ENCODE results near the gene FANCC.

DNA sequence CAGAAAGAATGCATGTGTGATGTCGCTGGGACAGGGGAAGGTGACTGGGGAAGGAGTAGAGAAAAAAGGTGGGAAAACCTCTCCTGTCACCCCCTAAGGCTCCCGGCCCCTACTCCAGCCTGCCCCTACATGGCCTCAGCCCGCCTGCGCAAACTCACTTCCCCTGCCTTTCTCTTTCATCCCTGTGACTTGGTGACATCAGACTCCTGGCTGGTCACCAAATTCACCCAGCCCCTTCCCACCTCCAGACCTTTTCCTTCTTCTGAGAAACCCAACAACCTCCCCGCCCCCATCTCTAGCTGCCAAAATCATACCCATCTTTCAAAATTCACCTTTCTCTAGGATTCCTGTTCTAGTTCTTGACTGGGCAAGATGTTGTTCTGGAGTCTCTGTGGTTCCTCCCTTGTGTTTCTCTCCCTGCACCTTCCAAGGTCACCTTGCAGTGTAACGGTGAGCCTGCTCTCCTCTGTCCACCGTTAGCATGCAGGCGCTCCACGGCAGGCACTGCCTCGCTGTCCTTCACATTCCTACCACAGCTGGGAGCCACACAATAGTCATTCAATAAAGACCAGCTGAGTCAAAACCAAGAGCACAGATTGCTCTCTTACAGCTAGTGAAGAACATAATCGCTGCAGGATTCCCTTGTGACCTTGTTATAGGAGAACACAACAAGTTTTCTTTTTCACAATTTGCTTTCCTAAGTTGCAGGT, 134.5 kb downstream of the FANCC start:
- TF ChIP-seq, protein P1, sequence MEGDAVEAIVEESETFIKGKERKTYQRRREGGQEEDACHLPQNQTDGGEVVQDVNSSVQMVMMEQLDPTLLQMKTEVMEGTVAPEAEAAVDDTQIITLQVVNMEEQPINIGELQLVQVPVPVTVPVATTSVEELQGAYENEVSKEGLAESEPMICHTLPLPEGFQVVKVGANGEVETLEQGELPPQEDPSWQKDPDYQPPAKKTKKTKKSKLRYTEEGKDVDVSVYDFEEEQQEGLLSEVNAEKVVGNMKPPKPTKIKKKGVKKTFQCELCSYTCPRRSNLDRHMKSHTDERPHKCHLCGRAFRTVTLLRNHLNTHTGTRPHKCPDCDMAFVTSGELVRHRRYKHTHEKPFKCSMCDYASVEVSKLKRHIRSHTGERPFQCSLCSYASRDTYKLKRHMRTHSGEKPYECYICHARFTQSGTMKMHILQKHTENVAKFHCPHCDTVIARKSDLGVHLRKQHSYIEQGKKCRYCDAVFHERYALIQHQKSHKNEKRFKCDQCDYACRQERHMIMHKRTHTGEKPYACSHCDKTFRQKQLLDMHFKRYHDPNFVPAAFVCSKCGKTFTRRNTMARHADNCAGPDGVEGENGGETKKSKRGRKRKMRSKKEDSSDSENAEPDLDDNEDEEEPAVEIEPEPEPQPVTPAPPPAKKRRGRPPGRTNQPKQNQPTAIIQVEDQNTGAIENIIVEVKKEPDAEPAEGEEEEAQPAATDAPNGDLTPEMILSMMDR (conservative IDR thresholded peaks at IDR 0.05; ENCODE audit: low read depth, low read length) = 0 out of 2 replicates have a peak, but pooled peaks have one; percentile 34
- TF ChIP-seq EZH2 (IDR thresholded peaks at IDR 0.05; ENCODE audit: borderline replicate concordance, low read depth, low read length, poor library complexity, severe bottlenecking) = no peak
